B cell (primary cell): Measurements from ENCODE around the gene TMEM132E. TPM values are rescaled to one million over a fixed set of nuclear protein-coding genes. Genes with fewer than 3 reads are reported as not detected.
A peak's percentile ranks its signal among the peaks of the same experiment; 100 is the strongest.

Experiments used
- ATAC-seq: fragments of 200-7000 bp; cut with Tn5 transposase; one replicate; pipeline ENCODE4 v1.10.0; 2021; ENCODE audit warnings: low read depth, mild to moderate bottlenecking, moderate number of reproducible peaks, moderate library complexity
- CTCF ChIA-PET: fragments of 350-600 bp; sonication (Branson Sonifier 250); formaldehyde crosslinking; loops from one replicate; lab custom pipeline; 2021; ENCODE audit warnings: antibody characterized with exemption, inconsistent platforms; lab: Charles Lee
- POLR2A ChIA-PET: fragments of 350-600 bp; sonication (Branson Sonifier 250); formaldehyde crosslinking; loops from one replicate; lab custom pipeline; 2021; ENCODE audit warnings: antibody characterized with exemption; lab: Charles Lee
- DNase-seq: peaks from one replicate; pipeline ENCODE4 v3.0.0; 2013
- H2AFZ ChIP-seq: 2 replicates; pipeline ENCODE4 v1.6.1; 2012; ENCODE audit warnings: mild to moderate bottlenecking, low read depth, low read length; ENCODE audit not compliant: insufficient read depth, poor library complexity, severe bottlenecking
- H3K27ac ChIP-seq, 2 donors: 1 replicate in 1 of 2; 2 replicates in 1 of 2; pipeline ENCODE4 v1.5.1; 2012 to 2013; ENCODE audit warnings: low read length in 2 of 2, mild to moderate bottlenecking in 2 of 2, moderate library complexity in 1 of 2
- H3K27me3 ChIP-seq, 4 experiments: fragments of 200-600 bp in 1 of 4; sonication (generic) in 1 of 4; replicated peaks in 1 of 4; 1 replicate in 2 of 4; 2 replicates in 2 of 4; pipeline versions ENCODE4 v1.6.1 to v1.7.0; 2013 to 2016; ENCODE audit warnings: low read length in 3 of 4, mild to moderate bottlenecking in 2 of 4, mixed read lengths in 1 of 4, moderate library complexity in 1 of 4; ENCODE audit not compliant: insufficient read depth in 4 of 4, control insufficient read depth in 3 of 4; ENCODE audit errors: control extremely low read depth in 1 of 4
- H3K36me3 ChIP-seq, 2 experiments: replicated peaks in 1 of 2; 1 replicate in 1 of 2; 2 replicates in 1 of 2; pipeline versions ENCODE4 v1.6.1 to v1.7.1; 2013; ENCODE audit warnings: low read length in 1 of 2; ENCODE audit not compliant: insufficient read depth in 2 of 2, control insufficient read depth in 1 of 2; ENCODE audit errors: control extremely low read depth in 1 of 2, extremely low read depth in 1 of 2
- H3K4me1 ChIP-seq, 2 donors: fragments of 200-600 bp in 1 of 2; sonication (generic) in 1 of 2; 1 replicate in 1 of 2; 2 replicates in 1 of 2; pipeline versions ENCODE4 v1.5.1 to v1.6.1; 2013 to 2017; ENCODE audit warnings: low read length in 2 of 2; ENCODE audit not compliant: control insufficient read depth in 2 of 2, insufficient read depth in 2 of 2
- H3K4me2 ChIP-seq: replicated peaks from 2 replicates; pipeline ENCODE3; 2012; ENCODE audit warnings: mild to moderate bottlenecking, low read depth, low read length; ENCODE audit not compliant: poor library complexity, severe bottlenecking
- H3K4me3 ChIP-seq, 5 experiments: fragments of 200-600 bp in 1 of 5; sonication (generic) in 1 of 5; 1 replicate in 3 of 5; 2 replicates in 2 of 5; pipeline versions ENCODE4 v1.5.1 to v1.7.0; 2011 to 2016; ENCODE audit warnings: low read length in 4 of 5, mild to moderate bottlenecking in 4 of 5, low read depth in 2 of 5, control low read depth in 1 of 5, moderate library complexity in 1 of 5; ENCODE audit not compliant: insufficient read depth in 1 of 5; ENCODE audit errors: control extremely low read depth in 1 of 5, extremely low read depth in 1 of 5
- H3K79me2 ChIP-seq: fragments of 200-600 bp; sonication (generic); one replicate; pipeline ENCODE4 v1.6.0; 2016; ENCODE audit warnings: low read length; ENCODE audit not compliant: control insufficient read depth, insufficient read depth
- H3K9ac ChIP-seq: fragments of 200-600 bp; sonication (generic); 2 replicates; pipeline ENCODE4 v1.6.1; 2017; ENCODE audit warnings: mild to moderate bottlenecking, low read length, moderate library complexity
- H3K9me3 ChIP-seq, 3 donors: one replicate each; pipeline versions ENCODE4 v1.6.1 to v1.7.1; 2013; ENCODE audit warnings: low read length in 2 of 3; ENCODE audit not compliant: control insufficient read depth in 2 of 3, insufficient read depth in 1 of 3; ENCODE audit errors: control extremely low read depth in 1 of 3
- H4K20me1 ChIP-seq: 2 replicates; pipeline ENCODE4 v1.6.0; 2012; ENCODE audit warnings: mild to moderate bottlenecking, low read length; ENCODE audit not compliant: insufficient read depth, control insufficient read depth, poor library complexity, severe bottlenecking
- H3K27ac Mint-ChIP-seq: one replicate; pipeline ENCODE4 v1.8.0; 2021; ENCODE audit warnings: mixed read lengths
- H3K27me3 Mint-ChIP-seq: one replicate; pipeline ENCODE4 v1.8.0; 2021; ENCODE audit warnings: mixed read lengths
- H3K4me1 Mint-ChIP-seq: one replicate; pipeline ENCODE4 v1.8.0; 2021; ENCODE audit warnings: mixed read lengths
- H3K4me3 Mint-ChIP-seq: one replicate; pipeline ENCODE4 v1.8.0; 2021; ENCODE audit warnings: mixed read lengths
- H3K9me3 Mint-ChIP-seq: one replicate; pipeline ENCODE4 v1.8.0; 2022; ENCODE audit warnings: mixed read lengths; ENCODE audit not compliant: insufficient read depth
- CTCF ChIP-seq: fragments of 200-600 bp; IDR thresholded peaks from one replicate; pipeline ENCODE4 v1.8.0; 2022; ENCODE audit warnings: antibody characterized with exemption, mild to moderate bottlenecking
- EZH2 ChIP-seq: IDR thresholded peaks from 2 replicates; pipeline ENCODE4 v1.6.1; 2012; ENCODE audit warnings: borderline replicate concordance, low read depth, mild to moderate bottlenecking, moderate library complexity, low read length; ENCODE audit not compliant: insufficient read depth, poor library complexity, severe bottlenecking
- WGBS: methylation state at CpG from one replicate; pipeline ENCODE4 v1.1.5; 2013; ENCODE audit warnings: missing lambda C conversion rate; ENCODE audit not compliant: insufficient coverage; 5-methylcytosine and 5-hydroxymethylcytosine counted together
- intact Hi-C: fragments of 100-400 bp; cut with micrococcal nuclease; formaldehyde crosslinking; loops from one replicate; pipeline ENCODE4 v1.10.0; 2022
- polyA plus RNA-seq: library from polyadenylated mRNA; depleted of rRNA; stranded (reverse); fragments of >200 nt; gene quantifications from 2 replicates; pipeline ENCODE4 v1.2.3, GENCODE V29; 2012
- total RNA-seq, 2 donors: library from RNA; stranded (reverse); fragments of 120-200 nt in 1 of 2; gene quantifications; 1 replicate in 1 of 2; 2 replicates in 1 of 2; pipeline versions ENCODE4 v1.2.3 to v1.2.4, GENCODE V29; 2013 to 2022

Gene TMEM132E
- total and polyA plus RNA-seq, 2 donors (not counting 1 experiment from before 2014, with no cell fraction given), result not detected

- TF ChIP-seq CTCF (no peak), EZH2 (no peak)
- H3K9ac ChIP-seq, result no peak overlapping the region
- ATAC-seq, result no peak
- H3K4me1 Mint-ChIP-seq, result peaks cover 16% of the 10 kb centered on the region
- WGBS, result 2% methylated on average over 71 of the region's 71 CpGs
- intact Hi-C loops, result no loop called here
- peaks cover 0 to 9% (median 0%) of the 10 kb centered on the region in 3 donors for H3K9me3 ChIP-seq
- no peaks in the 10 kb centered on the region for H3K9me3 Mint-ChIP-seq
- no peak overlapping the region for H2AFZ ChIP-seq
- peak overlapping the region; percentile 64 for H3K4me3 Mint-ChIP-seq
- peak; percentile 13 for DNase-seq
- no peaks in the 10 kb centered on the region for H3K36me3 ChIP-seq
- ChIA-PET POLR2A (no interaction called here), CTCF (no interaction called here)
- H3K79me2 ChIP-seq, result no peaks in the 10 kb centered on the region
- peaks cover 23 to 30% of the 10 kb centered on the region in 2 donors for H3K4me1 ChIP-seq
- peaks cover 0 to 68% (median 39%) of the 10 kb centered on the region in 4 experiments for H3K27me3 ChIP-seq
- H3K4me2 ChIP-seq, result peak overlapping the region; percentile 76
- no peak overlapping the region for H3K27ac ChIP-seq
- H3K27ac Mint-ChIP-seq, result no peak overlapping the region
- H4K20me1 ChIP-seq, result no peaks in the 10 kb centered on the region
- H3K27me3 Mint-ChIP-seq, result peaks cover 72% of the 10 kb centered on the region
- peak overlapping the region in 2 of 5 experiments; percentile 7 to 14 for H3K4me3 ChIP-seq
Measured at GRCh38 chr17:34580685-34581445, 1.5 kb downstream of the TMEM132E start.

GRCh38 chr17:34581446-34582184 lies 2.2 kb downstream of the TMEM132E start:
- H2AFZ ChIP-seq, result no peak overlapping the region
- CTCF ChIA-PET, result no interaction called here
- Mint-ChIP-seq H3K27me3 (peaks cover 70% of the 10 kb centered on the region), H3K27ac (no peak overlapping the region), H3K4me1 (peaks cover 16% of the 10 kb centered on the region), H3K4me3 (peak overlapping the region; percentile 10), H3K9me3 (no peaks in the 10 kb centered on the region)
- no peak for ATAC-seq
- H3K79me2 ChIP-seq, result no peaks in the 10 kb centered on the region
- H3K4me1 ChIP-seq, result peaks cover 23 to 30% of the 10 kb centered on the region in 2 donors
- H3K27ac ChIP-seq, result no peak overlapping the region
- DNase-seq, result no peak
- H3K4me3 ChIP-seq, result no peak overlapping the region
- TF ChIP-seq EZH2, result no peak
- TF ChIP-seq CTCF, result no peak
- H3K36me3 ChIP-seq, result no peaks in the 10 kb centered on the region
- peaks cover 0 to 70% (median 39%) of the 10 kb centered on the region in 4 experiments for H3K27me3 ChIP-seq
- no peaks in the 10 kb centered on the region for H4K20me1 ChIP-seq
- H3K4me2 ChIP-seq, result peak overlapping the region; percentile 76
- POLR2A ChIA-PET, result no interaction called here
- intact Hi-C loops, result no loop called here
- H3K9me3 ChIP-seq, result peaks cover 0 to 9% (median 0%) of the 10 kb centered on the region in 3 donors
- no peak overlapping the region for H3K9ac ChIP-seq
- 3% methylated on average over 77 of the region's 78 CpGs for WGBS
